ENCODE results near the gene ANO1.
"Not testable (repeated sequence)": the region's sequence is repeated elsewhere in the genome, so short reads cannot be mapped to it uniquely, and the experiment has no call there.

GRCh38 chr11:70035665-70036064, 42.5 kb upstream of the ANO1 start:
- TF ChIP-seq, protein P1, sequence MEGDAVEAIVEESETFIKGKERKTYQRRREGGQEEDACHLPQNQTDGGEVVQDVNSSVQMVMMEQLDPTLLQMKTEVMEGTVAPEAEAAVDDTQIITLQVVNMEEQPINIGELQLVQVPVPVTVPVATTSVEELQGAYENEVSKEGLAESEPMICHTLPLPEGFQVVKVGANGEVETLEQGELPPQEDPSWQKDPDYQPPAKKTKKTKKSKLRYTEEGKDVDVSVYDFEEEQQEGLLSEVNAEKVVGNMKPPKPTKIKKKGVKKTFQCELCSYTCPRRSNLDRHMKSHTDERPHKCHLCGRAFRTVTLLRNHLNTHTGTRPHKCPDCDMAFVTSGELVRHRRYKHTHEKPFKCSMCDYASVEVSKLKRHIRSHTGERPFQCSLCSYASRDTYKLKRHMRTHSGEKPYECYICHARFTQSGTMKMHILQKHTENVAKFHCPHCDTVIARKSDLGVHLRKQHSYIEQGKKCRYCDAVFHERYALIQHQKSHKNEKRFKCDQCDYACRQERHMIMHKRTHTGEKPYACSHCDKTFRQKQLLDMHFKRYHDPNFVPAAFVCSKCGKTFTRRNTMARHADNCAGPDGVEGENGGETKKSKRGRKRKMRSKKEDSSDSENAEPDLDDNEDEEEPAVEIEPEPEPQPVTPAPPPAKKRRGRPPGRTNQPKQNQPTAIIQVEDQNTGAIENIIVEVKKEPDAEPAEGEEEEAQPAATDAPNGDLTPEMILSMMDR (IDR thresholded peaks at IDR 0.05 in 4 of 5, conservative IDR thresholded peaks at IDR 0.05 in 1 of 5) = not testable (repeated sequence)
- not testable (repeated sequence) for TF ChIP-seq POLR2A (IDR thresholded peaks at IDR 0.05)
